HEK293 (cell line): Measurements from ENCODE around the gene CADM1.

Experiments
- CTCF ChIA-PET: fragments of 350-600 bp; formaldehyde crosslinking; extraction: SDS; loops from one replicate; lab custom pipeline; 2021; ENCODE audit warnings: antibody characterized with exemption; lab: Yijun Ruan, JAX
- POLR2A ChIA-PET: fragments of 300-600 bp; formaldehyde crosslinking; extraction: SDS; loops from one replicate; lab custom pipeline; 2020; ENCODE audit warnings: antibody characterized with exemption, inconsistent platforms; lab: Yijun Ruan, JAX
- H3K27ac ChIP-seq: fragments of 200-500 bp; sonication (Bioruptor generic); 2 replicates; pipeline ENCODE4 v1.5.1; 2014; ENCODE audit warnings: low read depth, low read length, control low read depth, inconsistent platforms; ENCODE audit errors: extremely low read depth
- H3K36me3 ChIP-seq, 2 experiments: fragments of 200-500 bp in 1 of 2; sonication (Bioruptor generic) in 1 of 2; 1 replicate in 1 of 2; 2 replicates in 1 of 2; pipeline ENCODE4 v1.5.1; 2014 to 2017; ENCODE audit warnings: inconsistent platforms in 2 of 2, low read length in 2 of 2; ENCODE audit not compliant: control insufficient read depth in 2 of 2, insufficient read depth in 1 of 2
- H3K4me1 ChIP-seq: fragments of 200-500 bp; sonication (Bioruptor generic); 2 replicates; pipeline ENCODE4 v1.5.1; 2014; ENCODE audit warnings: mild to moderate bottlenecking, low read length, inconsistent platforms; ENCODE audit not compliant: control insufficient read depth, insufficient read depth
- H3K4me3 ChIP-seq: 2 replicates; pipeline ENCODE4 v1.5.1; 2011; ENCODE audit warnings: low read depth, mild to moderate bottlenecking, control low read depth, low read length, moderate library complexity
- H3K9me3 ChIP-seq: fragments of 200-500 bp; sonication (Bioruptor generic); 2 replicates; pipeline ENCODE4 v1.5.1; 2014; ENCODE audit warnings: low read depth, low read length, inconsistent platforms; ENCODE audit not compliant: control insufficient read depth, insufficient read depth
- KLF16 ChIP-seq: fragments of 450-650 bp; formaldehyde crosslinking; IDR thresholded peaks from 2 replicates; pipeline ENCODE4 v1.5.1; 2017; ENCODE audit warnings: missing biosample characterization, missing genetic modification characterization
- PRDM4 ChIP-seq: fragments of 450-650 bp; formaldehyde crosslinking; IDR thresholded peaks from 2 replicates; pipeline ENCODE4 v1.5.1; 2017; ENCODE audit warnings: missing biosample characterization, missing genetic modification characterization
- REPIN1 ChIP-seq: fragments of 450-650 bp; formaldehyde crosslinking; IDR thresholded peaks from 2 replicates; pipeline ENCODE4 v1.5.1; 2017; ENCODE audit warnings: missing biosample characterization, missing genetic modification characterization, low read depth
- ZFP3 ChIP-seq: fragments of 450-650 bp; formaldehyde crosslinking; IDR thresholded peaks from 2 replicates; pipeline ENCODE4 v1.5.1; 2016; ENCODE audit warnings: low read depth, missing biosample characterization, missing genetic modification characterization
- ZNF280C ChIP-seq: fragments of 450-650 bp; formaldehyde crosslinking; IDR thresholded peaks from 2 replicates; pipeline ENCODE4 v1.5.1; 2016; ENCODE audit warnings: missing biosample characterization, missing genetic modification characterization
- ZNF311 ChIP-seq: fragments of 450-650 bp; formaldehyde crosslinking; IDR thresholded peaks from 2 replicates; pipeline ENCODE4 v1.5.1; 2017; ENCODE audit warnings: missing biosample characterization, missing genetic modification characterization, borderline replicate concordance
- ZNF473 ChIP-seq: fragments of 450-650 bp; formaldehyde crosslinking; IDR thresholded peaks from 2 replicates; pipeline ENCODE4 v1.5.1; 2017; ENCODE audit warnings: missing biosample characterization, missing genetic modification characterization
- ZNF580 ChIP-seq: fragments of 450-650 bp; formaldehyde crosslinking; IDR thresholded peaks from 2 replicates; pipeline ENCODE4 v1.5.1; 2016; ENCODE audit warnings: missing biosample characterization, missing genetic modification characterization
- ZNF701 ChIP-seq: fragments of 450-650 bp; formaldehyde crosslinking; IDR thresholded peaks from 2 replicates; pipeline ENCODE4 v1.5.1; 2016; ENCODE audit warnings: missing biosample characterization, missing genetic modification characterization
- ZSCAN4 ChIP-seq: fragments of 450-650 bp; formaldehyde crosslinking; IDR thresholded peaks from 2 replicates; pipeline ENCODE4 v1.5.1; 2017; ENCODE audit warnings: missing biosample characterization, missing genetic modification characterization
- ZXDB ChIP-seq: fragments of 450-650 bp; formaldehyde crosslinking; IDR thresholded peaks from 2 replicates; pipeline ENCODE4 v1.5.1; 2016; ENCODE audit warnings: missing biosample characterization, missing genetic modification characterization

Gene CADM1

GRCh38 chr11:115499891-115500290 lies 4.3 kb downstream of the CADM1 start:
- peaks cover 19% of the 10 kb centered on the region; the same call in 1 of the 2 replicates for H3K4me1 ChIP-seq
- TF ChIP-seq REPIN1 (tag by site-specific recombination) (no peak), ZFP3 (no peak), ZNF580 (tag by site-specific recombination) (no peak), KLF16 (tag by site-specific recombination) (no peak), ZNF701 (tag by site-specific recombination) (no peak), ZNF280C (tag by site-specific recombination) (no peak), ZSCAN4 (tag by site-specific recombination) (no peak), ZNF473 (tag by site-specific recombination) (no peak), PRDM4 (no peak), ZXDB (tag by site-specific recombination) (no peak)
- TF ChIP-seq, all 188 proteins: peak for 0
- ChIA-PET POLR2A (no interaction called here), CTCF (no interaction called here)
- Histone ChIP-seq H3K27ac (no peak overlapping the region), H3K36me3 (no peaks in the 10 kb centered on the region), H3K9me3 (no peaks in the 10 kb centered on the region), H3K4me3 (no peak overlapping the region)

GRCh38 chr11:115499241-115499799 lies 4.9 kb downstream of the CADM1 start:
- H3K27ac ChIP-seq, result no peak overlapping the region
- POLR2A ChIA-PET, result no interaction called here

More at GRCh38 chr11:115499241-115499799, 4.9 kb downstream of the CADM1 start:
- Histone ChIP-seq H3K4me1 (peaks cover 19% of the 10 kb centered on the region; the same call in 1 of the 2 replicates), H3K4me3 (no peak overlapping the region), H3K9me3 (no peaks in the 10 kb centered on the region), H3K36me3 (no peaks in the 10 kb centered on the region)
- TF ChIP-seq PRDM4, result no peak
- no peak for TF ChIP-seq ZNF311 (tag by site-specific recombination)
- no peak for TF ChIP-seq ZNF701 (tag by site-specific recombination)
- CTCF ChIA-PET, result interaction anchor here (0.7 to 0.9 kb wide), 3 partner anchors 25 to 725 kb away, joined by 3 read pairs; no protein-coding TSS in a partner anchor
